Stimulated activated CD8-positive, alpha-beta memory T cell treated with anti-CD3 and anti-CD28 coated beads, Interleukin-2, amount 100 ng/mL, for 48 hours (primary cell): ENCODE measurements around the gene PLLP.
"Not testable (repeated sequence)": the region's sequence is repeated elsewhere in the genome, so short reads cannot be mapped to it uniquely, and the experiment has no call there.

ENCODE experiments used
- DNase-seq, 2 donors: peaks; one replicate each; pipeline ENCODE4 v3.0.0-alpha.2; 2020; ENCODE audit warnings: low read depth in 2 of 2

The PLLP gene

DNA sequence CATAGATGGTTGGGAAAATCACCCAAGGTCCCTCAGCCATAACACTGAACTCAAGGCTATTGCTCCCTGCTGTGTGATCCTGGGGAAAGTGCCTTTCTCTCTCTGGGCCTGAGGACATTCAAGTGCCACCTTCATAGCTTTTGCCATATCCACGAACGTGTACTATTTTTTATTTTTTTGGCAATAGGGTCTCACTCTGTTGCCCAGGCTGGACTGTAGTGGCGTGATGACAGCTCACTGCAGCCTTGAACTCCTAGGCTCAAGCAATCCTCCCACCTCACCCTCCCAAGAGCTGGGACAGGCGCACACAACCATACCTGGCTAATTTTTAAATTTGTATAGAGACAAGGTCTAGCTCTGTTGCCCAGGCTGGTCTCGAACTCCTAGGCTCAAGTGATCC lies 10.6 kb downstream of the PLLP start:
- no peak for DNase-seq

DNA sequence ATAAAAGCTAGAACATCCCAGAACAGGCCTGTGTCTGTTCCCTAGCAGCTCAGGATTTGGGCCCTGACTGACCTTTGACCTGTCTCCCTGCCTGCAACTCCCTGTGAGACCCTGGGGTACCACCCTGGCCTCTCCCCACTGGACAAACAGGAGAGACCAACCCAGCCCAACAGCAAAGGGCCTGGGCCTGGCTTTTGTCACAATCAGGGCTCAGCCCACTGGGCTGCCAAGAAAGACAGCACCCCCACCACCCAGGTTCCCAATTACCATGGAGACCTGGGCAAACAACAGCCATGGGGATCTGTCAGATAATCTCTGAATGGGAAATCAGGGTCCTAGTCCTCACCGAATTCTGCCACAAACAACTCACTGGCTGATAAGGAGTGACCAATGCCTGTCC lies 11.1 kb downstream of the PLLP start:
- DNase-seq, result no peak

DNA sequence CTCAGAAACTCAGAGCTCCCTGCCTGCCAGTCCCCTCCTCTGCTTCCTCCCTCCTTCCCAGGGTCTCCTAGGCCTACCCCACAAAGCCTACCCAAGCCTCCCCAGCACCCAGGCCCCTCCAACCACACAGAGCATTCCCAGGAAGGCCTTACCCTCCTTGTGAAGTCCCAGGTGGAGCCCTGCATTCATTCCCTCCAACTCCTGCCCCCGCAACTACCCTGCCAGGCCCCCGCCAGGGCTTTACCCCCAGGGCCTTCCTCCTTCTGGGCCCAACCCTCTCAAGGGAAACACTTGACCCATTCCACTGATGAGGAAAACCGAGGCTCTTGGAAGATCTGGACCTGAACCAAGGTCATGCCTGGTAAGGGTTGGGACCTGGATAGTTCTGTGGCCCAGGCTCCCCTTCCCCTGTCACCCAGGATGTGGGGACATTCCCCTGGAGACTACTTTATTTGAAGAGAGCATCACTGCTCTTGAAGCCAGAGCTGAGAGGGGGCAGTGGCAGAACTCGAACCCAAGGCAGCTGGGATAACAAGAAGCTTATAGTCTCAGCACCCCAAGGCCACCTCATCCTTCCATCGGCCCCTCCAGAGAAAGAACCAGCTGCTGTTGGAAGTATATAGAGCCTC lies 12.5 kb downstream of the PLLP start:
- DNase-seq, result no peak

DNA sequence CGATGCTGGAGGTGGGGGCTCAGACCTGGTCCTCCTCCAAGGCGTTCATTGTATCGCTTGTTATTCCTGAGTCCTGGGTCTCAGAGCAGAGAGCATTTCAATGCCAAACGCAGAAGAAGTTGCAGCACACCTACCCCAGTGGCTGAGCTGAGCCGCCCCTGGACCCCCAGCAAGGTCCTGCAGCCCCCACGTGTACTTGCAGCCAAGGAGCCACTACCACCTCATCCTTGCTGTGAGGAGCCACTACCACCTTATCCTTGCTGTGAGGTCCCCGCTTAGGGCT lies 13.5 kb downstream of the PLLP start:
- DNase-seq, result no peak

DNA sequence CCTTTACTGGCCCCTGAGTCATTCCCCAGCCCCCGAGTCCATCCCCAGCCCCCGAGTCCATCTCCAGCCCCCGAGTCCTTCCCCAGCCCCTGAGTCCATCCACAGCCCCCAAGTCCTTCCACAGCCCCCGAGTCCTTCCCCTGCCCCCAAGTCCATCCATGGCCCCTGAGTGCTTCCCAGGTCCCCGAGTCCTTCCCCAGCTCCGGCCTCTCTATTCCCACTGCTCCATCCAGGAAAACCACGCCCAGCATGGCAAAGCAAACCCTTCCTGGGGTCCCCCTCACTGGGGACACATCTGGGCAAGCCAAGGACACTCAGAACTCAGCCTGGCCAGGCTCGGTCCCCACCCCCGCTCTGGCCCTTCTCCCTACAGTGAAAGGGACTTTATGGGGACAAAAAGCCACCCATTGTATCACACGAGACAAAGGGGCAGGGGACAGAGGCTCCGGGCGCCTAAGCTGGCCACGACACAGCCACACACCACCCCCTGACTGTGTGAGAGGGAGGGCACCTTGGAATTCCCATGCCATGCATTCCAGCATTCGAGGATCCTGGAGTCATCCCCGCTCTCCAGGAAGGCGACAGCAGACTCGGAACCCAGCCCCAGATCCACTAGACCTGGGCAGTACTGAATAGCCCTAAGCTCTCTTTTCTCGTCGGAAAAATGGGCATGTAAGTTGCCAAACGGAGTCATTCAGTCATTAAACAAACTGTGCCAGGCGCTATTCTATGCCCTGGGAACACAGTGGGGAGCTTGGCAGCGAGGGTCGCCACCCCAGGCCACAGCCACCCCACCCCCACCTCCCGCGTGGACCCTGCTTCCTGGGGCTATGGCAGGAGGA lies 14.0 kb downstream of the PLLP start:
- DNase-seq, result no peak

DNA sequence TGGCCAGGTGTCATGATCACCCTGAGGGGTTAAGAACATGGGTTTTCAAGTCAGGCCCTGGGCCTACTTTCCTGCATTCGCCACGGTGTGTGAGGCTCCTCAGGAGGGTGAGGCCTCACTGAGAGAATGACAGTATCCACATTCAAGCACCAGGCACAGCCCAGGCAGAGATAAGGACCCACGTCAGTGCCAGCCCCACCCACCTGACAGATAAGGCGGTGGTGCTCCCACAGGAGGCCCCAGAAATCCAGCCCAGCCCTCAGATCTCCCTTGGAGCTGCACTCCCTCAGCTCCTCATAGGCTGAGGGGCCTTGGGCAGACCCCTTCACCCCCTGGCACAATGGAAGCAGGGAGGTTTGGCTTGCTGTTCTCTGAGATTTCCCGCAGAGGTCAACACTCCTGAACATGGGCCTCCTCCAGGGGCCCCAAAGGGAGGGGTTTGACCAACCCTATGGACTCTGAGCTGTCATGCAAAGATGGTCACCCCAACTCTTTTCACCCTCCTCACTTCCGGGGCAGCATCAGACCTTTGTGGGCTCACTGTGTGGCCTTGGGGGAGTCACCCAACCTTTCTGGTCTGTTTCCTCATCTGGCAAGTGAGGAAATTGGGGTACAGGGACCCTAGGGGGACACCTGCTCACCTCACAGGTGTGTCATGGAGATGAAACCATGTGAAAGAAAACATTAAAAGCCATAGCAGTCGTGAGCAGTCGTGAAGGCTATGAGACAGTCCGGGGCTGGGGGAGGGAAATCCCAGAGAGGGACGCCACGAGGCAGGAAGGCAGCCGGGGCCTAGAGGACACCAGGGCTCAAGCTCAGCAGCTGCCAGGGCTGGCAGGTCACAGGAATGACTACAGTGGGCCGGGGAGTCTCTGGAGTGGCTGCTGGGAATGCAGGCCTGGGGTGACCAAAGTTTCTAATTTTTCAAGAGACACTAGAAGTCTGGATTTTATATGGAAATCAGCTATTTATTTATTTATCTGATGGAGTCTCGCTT lies 15.4 kb downstream of the PLLP start:
- DNase-seq, result no peak

DNA sequence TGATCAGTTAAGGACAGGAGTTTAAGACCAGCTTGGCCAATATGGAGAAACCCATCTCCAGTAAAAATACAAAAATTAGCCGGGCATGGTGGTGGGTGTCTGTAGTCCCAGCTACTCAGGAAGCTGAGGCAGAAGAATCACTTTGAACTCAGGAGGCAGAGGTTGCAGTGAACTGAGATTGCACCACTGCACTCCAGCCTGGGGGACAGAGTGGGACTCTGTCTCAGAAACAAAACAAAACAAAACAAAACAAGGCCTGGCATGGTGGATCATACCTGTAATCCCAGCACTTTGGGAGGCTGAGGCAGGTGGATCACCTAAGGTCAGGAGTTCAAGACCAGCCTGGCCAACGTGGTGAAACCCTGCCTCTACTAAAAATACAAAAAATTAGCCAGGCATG lies 17.1 kb downstream of the PLLP start:
- DNase-seq, result not testable (repeated sequence)

DNA sequence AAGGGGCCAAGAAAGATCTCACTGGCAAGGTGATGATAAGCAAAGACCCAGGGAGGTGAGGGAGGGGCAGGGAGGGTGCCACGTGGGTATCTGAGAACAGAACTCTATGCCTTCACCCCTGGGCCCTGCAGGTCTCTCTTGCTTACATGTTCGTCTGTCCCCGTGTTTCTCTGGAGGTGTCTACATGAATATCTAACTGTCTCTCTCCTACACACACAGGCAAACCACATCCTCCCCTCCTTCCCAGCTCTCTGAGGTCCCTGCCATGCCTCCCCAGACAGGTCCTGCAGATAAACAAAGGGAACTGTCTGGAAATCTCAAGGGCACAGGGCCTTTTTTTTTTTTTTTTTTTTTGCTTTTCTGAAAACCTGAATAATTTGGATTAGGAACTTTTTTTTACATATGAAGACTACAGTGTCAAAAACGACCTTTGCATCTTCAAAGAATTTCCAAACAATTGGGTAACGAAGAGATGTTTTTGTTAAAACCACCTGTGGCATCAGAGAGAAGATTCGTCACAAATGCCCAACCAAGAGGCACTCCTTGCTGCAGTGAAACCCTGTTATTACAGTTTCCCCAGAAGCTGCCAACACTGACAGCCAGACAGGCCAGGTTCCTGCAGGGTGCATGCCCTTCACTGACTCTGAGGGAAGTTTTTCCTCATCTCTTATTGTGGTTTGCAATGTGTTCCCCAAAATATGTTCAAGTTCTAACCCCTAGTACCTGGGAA lies 17.8 kb downstream of the PLLP start:
- no peak for DNase-seq

DNA sequence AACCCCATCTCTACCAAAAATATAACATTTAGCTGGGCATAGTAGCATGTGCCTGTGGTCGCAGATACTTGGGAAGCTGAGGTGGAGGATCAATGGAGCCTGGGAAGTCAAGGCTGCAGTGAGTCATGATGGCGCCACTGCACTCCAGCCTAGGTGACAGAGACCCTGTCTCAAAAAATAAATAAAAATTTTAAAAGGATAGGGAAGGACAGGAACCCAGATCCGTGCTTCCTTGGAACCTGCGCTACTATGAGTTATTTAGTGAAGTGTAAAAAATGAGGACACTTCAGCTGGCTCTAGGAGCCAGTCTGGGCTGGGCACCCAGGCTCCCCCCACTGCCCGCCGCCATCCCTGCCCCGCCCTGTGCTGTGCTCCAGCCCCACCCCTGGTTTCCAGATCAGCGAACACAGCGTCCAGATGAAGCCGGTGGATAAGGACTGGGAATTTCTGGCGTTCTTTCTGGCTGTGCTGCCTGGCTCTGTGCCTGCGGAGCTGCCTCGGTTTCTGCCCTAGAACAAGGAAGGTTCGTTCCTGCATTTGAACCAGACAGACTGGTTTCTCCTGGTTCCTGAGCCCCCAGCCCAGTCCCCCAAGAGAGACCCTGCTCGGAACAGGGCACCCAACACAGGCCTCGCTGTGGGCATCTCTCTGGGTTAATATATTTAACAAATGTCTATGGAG lies 18.5 kb downstream of the PLLP start:
- DNase-seq, result no peak

DNA sequence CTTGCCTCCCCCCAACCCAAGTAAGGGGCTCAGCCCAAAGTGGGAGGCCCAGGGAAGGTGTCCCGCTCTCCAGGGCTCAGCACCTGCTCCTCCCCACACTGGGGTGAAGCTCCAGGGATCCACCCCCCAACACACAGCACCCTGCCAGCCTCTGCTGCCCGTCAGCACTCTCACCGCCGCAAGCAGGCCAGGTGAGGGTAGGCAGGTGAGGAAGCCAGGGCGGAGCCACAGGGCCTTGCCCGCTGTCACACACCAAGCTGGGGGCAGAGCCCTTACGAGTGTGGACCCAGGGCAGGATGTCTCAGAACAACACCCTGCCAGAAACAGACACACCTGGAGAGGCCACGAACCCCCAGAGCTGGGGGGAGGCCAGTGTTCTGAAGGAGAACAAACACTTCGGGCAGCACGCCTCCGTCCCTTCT lies 19.5 kb downstream of the PLLP start:
- DNase-seq, result no peak

DNA sequence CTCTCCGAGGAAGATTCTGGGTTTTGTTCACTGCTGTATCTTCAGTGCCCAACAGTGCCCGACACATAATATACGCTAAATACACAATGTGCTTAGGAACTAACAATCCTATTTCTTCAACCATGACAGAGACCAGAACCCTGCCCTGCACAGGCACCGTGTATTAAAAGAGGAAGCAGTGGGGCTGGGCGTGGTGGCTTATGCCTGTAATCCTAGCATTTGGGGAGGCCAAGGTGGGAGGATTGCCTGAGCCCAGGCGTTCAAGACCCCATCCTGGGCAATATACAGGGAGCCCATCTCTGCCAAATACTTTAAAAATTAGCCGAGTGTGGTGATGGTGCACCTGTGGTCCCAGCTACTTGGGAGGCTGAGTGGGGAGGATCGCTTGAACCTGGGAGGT lies 20.1 kb downstream of the PLLP start:
- DNase-seq, result no peak

DNA sequence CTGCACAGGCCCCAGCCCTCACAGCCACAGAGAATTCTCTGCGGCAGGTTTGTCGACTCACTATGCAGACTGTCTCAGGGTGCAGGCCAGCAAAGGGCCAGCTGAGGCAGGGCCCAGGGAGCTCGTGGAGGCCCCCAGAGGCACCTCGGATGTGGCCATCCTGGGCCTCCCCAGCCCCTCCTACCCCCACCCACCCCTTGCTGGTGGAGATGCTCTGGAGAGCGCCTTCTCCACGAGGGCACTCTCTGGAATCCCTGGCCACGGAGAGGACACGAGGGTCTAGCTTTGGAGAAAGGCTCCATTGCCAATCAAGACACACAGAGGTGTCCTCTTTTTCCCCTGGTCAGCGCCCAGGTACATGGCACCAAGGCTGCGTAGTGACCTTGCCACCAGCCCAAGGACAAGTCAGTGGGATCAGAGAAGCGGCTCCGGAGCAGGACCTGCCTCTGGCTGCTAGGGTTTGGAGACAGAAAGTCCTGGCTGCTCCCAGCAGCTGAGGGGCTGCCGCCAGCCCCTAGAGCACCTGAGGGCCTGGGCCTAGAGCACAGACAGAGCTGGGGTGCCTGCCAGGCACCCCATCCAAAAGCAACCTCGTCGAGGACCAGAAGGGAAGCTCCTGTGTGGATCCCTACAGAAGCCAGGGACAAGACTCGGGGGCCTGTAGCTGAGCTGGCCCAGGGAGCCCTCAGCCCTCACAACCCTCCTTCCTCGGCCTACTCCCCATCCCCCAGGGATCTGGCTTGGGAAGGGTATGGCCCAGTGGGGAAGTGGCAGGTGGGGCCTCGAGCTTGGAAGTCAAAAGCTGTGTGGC lies 20.7 kb downstream of the PLLP start:
- no peak for DNase-seq

DNA sequence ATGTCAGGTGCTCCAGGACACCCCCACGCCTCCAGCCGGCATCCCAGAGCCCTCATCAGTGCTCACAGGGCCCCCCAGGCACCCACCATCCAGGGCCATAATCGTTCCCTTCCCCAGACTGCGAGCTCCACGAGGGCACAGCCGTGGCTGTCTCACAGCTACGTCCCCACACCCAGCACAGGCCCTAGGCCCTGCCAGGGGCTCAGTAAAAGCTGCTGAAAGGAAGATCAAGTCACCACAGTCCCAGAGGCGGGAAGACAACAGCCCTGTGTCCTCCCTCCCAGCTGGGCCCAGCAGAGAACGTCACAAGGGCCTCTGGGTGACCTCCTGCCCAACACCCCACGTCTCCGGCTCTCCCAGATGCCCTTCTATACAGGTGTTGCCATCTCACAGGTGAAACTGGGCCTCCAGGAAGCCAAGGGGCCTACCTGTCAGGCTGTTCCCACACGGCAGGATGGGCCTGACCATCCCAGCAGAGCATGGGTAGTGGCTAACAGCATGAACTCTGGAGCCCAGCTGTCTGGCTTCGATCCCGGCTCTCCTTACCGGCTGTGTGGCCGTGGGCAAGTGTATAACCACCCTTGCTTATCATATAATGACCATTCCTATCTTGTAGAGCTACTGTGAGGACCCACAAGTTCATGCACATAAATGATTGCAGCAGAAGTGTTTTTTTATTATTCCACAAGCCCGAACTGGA lies 21.5 kb downstream of the PLLP start:
- no peak for DNase-seq

DNA sequence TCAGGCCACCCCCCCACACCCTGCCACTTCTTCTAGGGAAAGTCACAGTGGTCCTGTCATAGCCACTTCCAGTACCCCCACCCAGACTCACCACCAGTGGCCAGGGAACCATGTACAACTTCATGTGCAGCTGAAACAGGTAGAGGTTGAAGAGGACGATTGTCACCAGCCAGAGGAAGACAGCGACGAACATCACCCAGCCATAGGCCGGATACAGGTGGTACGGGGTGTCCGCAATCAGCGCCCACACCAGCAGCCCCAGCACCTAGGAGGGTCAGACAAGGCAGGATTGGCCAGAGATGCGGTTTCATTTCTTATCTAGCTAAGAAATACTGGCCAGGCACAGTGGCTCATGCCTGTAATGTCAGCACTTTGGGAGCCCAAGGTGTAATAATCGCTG lies 22.7 kb downstream of the PLLP start:
- DNase-seq, result no peak

DNA sequence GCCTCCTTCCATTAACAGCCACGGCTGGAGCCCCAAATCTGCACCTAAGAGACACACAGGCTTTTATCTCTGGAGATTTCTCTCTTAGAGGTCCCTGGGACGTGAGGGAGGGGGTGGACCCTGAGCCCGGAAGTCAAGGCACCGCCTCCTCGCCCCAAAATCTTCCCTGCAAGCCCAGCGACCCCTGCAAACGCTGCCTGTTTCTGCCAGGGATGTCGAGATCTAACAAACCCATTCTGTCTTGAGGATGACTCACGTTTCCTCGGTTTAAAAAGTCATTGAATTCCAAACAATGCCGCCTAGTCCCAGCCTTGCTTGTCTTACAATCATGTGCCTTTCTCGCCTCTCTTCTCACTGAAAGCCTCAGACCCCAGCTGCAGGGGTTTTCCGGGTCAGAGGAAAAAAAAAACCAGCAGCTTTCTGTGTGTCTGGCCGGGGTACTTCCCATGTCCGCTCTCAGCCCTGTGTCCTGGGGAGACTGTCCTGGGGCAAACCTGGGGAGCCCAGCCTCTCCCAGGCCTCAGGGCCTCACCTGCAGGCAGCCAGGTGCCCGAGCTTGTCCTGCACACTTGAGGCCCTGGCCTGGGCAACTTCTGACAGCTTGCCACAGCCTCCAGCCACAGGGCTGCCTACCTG lies 24.1 kb downstream of the PLLP start:
- DNase-seq, result peak in 1 of 2 donors; percentile 8

DNA sequence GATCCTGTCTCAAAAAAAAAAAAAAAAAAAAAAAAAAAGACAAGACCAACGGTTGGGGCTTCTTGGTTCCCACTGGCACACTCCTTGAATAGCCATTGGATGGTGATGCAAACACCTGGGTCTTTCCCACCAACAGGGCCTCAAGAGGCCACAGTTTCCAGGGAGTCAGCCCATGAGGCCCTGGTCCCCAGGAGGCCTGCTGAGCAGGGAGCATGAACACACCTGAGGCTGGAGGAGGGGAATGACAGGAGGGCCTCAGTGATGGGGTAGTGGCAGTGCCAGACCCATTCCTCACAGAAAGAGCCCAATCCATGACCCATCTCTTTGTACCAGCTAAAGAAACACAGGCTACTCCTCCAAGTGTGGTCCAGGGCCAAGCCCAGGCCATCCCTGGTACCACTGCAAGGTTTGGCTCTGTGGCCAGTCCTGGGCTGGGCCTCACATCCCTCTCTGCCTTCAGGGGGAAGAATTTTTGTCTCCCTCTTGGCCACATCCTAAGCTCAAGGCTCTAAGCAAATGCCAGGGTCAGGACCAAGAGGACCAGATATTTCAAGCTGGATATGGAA lies 25.5 kb downstream of the PLLP start:
- DNase-seq, result no peak

DNA sequence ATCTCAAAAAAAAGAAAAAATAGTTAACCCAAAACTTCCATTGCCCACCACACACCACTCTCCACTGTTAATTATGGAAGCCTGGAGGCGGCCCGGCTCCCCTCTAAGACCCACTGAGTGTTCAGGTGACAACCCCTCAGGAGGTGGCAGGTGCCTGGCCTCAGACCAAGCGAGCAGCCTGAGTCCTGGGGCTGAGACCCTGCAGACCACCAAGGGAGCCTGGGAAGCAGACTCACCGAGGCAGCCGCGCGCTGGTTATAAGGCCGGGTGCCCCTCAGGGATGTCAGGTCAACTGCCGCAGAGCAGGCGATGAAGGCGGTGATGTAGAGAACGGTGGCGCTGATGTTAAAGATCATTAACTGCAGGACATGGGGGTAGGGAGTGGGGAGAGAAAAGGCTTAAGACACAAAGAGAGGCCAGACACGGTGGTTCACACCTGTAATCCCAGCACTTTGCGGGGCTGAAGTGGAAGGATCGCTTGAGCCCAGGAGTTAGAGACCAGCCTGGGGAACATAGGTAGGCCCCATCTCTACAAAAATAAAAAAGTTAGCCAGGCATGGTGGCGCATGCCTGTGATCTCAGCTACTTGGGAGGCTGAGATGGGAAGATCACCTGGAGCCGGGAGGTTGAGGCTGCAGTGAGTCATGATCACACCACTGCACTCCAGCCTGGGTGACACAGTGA lies 26.1 kb downstream of the PLLP start:
- DNase-seq, result no peak

DNA sequence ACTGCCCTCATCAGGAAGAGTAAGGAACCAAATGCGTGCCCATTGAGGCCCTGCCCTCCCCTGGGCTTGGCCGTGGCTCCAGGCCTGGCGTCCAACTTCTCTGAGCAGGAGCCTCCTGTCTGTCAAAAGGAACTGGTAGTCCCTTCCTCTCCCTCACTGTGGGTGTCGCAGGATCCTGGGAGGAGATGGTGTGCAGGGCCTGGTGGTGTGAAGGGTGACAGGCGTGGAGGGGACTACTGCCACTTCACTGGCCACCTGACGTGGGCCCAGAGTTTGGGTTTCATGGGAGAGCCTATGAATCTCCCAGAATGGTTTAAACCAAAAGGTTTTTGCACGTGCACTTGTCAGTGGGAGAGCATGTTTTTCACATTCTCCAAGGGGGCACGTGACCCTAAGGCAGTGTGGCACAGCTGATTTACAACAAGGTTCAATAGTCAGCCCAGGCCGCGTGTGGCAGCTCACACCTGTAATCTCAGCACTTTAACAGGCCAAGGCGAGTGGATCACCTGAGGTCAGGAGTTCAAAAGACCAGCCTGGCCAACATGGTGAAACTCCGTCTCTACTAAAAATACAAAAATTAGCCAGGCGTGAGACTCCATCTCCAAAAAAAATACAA lies 26.9 kb downstream of the PLLP start:
- no peak for DNase-seq
